HG02870 (cell line): Measurements from ENCODE around the gene PCSK7.
A peak's percentile ranks its signal among the peaks of the same experiment; 100 is the strongest.
"Not testable (repeated sequence)": the region's sequence is repeated elsewhere in the genome, so short reads cannot be mapped to it uniquely, and the experiment has no call there.

Source experiments
- ATAC-seq: cut with Tn5 transposase; IDR thresholded peaks from one replicate; pipeline ENCODE4 v1.9.1; 2021; ENCODE audit warnings: mild to moderate bottlenecking, moderate library complexity; ENCODE audit not compliant: unreplicated experiment

Gene PCSK7

GRCh38 chr11:117185736-117186430 is 46.0 kb downstream of the PCSK7 start:
- ATAC-seq, result no peak

DNA sequence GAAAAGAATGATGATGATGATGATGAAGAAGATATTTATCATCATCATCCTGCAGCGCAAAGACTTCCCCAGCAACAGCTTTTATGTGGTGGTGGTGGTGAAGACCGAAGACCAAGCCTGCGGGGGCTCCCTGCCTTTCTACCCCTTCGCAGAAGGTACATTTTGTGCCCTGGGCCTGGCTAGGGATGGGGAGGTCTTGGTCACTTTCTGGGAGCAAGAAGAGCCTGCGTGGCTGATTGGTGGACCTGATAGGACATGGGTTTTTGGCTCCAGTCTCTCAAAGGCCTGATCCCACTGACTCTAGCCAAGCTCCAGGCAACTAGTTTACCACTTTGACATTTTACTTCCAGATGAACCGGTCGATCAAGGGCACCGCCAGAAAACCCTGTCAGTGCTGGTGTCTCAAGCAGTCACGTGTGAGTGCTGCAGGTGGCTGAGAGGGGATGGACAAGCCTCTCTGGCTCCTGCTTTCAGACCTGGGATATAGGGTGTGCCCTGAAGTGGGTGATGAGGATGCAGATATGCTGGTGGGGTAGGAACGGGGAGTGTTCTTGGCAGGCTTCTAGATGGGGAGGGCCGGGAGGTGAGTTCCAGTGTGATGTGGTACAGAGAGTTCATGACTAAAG is 48.0 kb downstream of the PCSK7 start:
- ATAC-seq, result no peak

DNA sequence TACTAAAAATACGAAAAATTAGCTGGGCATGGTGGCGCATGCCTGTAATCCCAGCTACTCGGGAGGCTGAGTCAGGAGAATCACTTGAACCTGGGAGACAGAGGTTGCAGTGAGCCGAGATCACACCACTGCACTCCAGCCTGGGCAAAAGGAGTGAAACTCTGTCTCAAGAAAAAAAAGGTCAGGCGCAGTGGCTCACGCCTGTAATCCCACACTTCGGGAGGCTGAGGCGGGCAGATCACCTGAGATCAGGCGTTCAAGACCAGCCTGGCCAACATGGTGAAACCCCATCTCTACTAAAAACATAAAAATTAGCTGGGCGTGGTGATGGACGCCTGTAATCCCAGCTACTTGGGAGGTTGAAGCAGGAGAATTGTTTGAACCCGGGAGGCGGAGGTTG is 48.7 kb downstream of the PCSK7 start:
- not testable (repeated sequence) for ATAC-seq

GRCh38 chr11:117182551-117182935 is 49.3 kb downstream of the PCSK7 start:
- no peak for ATAC-seq

DNA sequence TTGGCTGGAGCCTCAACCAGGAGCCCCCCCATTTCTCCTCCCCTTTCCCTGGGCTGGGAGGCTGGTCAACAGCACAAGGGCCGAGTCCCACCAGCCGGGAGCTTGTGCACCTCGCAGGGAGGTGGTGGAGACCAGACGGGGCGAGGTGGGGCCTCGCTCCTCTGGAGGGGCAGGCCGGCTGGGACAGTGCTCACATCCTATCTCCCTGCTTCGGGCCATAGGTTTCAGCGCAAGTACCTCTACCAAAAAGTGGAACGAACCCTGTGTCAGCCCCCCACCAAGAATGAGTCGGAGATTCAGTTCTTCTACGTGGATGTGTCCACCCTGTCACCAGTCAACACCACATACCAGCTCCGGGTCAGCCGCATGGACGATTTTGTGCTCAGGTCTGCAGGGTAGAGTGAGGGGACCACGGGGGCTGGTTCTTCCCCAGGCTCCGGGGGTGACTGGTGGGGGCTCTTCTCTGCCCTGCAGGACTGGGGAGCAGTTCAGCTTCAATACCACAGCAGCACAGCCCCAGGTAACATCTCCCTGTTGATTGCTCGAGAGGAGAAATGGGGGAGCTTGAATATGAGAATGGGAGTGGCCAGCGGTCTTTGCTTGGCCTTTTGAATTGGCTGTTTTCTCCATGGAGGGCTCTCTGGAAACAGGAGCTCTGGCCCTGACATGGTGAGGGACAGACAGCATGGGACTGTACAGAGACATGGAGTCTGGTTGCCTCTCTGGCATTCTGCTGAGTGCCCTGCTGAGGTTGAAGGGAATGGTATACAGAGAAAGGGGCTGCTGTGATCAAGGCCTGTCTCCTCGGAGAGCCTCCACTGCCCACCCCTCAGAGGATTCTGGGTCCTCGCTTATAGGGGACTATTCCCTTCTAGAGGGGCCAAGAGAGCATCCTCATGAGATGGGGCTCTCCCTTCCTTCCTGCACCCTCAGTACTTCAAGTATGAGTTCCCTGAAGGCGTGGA is 50.0 kb downstream of the PCSK7 start:
- ATAC-seq, result no peak

- no peak for ATAC-seq
Observed at GRCh38 chr11:117180661-117181585, 51.0 kb downstream of the PCSK7 start.

DNA sequence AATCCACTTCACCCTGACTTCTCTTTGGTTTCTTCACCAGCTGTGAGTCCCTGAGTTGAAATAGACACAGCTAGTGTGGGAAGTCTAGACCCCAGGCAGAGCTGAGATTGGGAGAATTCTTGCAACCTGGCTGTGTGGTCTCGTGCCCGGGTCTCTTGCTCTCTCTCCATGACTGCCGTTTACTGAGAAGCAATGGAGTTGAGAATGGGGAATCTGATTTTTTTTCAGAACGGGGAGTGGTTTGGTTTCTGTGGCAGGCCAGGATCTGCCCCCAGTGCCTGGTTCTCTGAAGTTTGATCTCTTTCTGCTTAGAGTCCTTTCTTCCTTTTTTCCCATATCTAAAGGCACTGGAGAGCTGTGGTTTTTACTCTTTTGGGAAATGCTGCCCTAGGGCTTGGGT is 51.9 kb downstream of the PCSK7 start:
- no peak for ATAC-seq

DNA sequence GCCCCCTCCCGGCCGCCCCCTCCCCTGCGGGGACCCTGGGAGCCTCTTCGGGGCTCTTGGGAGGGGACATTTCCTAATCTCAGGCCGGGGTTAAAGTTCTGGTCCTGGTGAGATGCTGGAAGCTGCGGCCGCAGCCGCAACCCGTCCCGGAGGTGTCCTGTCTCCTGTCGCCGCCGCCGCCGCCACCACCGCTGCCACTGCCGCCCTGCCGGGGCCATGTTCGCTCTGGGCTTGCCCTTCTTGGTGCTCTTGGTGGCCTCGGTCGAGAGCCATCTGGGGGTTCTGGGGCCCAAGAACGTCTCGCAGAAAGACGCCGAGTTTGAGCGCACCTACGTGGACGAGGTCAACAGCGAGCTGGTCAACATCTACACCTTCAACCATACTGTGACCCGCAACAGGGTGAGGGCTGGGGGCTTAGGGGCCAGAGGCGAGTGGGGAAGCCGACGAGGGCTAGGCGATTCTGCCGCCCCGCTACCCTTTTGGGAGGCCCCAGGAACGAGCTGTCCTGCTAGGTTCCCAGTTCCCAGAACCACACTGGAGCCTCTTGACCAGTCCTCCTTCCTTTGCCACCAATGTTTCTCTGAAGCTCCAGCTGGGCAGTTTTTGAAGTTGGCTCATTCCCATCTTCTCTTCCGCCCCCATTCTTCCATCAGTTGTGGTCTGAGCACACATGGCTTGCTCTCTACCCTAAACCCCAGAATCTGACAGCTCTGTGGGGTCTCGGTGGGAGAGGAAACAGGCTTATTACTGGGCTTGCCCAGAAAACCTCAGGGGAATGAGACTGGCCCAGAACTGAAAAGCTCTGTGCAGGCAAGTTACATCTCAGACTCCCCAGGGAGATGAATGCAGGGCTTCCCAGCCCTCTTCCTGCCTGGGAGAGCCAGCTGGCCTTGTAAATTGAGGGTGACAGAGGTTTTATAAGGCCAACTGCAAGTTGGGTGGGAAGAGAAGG is 52.5 kb downstream of the PCSK7 start:
- ATAC-seq, result peak; percentile 21

- ATAC-seq, result peak; percentile 92
Observed at GRCh38 chr11:117178210-117179034, 53.5 kb downstream of the PCSK7 start, which contains the start of gene SIDT2. TSS of gene SIDT2 (plus strand) at chr11:117178743. CDS start at chr11:117179264, 521 bp downstream.

- ATAC-seq, result no peak
Observed at GRCh38 chr11:117177534-117178209, 54.2 kb downstream of the PCSK7 start.

GRCh38 chr11:117176186-117176585 is 55.7 kb downstream of the PCSK7 start:
- no peak for ATAC-seq

DNA sequence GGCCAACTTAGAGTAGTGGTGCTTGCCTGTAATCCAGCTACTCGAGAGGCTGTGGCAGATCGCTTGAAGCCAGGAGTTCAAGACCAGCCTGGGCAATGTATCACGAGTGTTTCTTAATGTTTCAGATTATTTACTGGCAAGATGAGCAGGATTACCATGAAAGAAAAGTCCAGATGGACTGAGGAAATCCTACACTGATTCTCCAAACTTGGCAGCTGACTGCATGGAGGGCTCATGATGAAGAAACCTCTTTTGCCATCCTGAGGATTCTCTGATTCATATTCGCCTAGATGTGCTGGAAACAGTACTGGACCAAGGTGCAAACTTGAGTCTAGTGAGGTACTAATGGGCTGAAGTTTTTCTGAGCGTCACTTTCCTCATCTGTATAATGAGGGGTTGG is 56.1 kb downstream of the PCSK7 start:
- ATAC-seq, result no peak

DNA sequence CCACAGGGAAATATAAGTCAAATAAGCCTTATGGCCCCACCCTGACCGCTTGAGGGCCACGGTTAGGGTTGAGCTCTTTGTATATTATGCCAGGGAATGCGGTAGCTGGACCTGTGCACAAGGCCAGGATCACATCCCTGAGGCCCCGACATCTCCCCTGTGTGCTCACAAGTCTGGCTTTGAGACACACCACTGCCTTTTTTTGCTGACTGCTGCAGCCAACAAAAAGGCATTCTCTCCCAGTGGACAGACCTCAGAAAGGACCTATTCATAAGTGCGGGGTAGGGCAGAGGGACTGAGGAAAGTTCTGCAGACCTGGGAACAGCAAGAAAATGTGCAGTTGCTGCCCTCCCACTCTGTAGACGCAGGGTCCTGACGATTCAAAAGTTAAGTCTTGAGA is 56.8 kb downstream of the PCSK7 start:
- ATAC-seq, result no peak

- ATAC-seq, result no peak
Observed at GRCh38 chr11:117172724-117173421, 59.0 kb downstream of the PCSK7 start.

GRCh38 chr11:117171404-117172061 is 60.3 kb downstream of the PCSK7 start:
- ATAC-seq, result no peak

GRCh38 chr11:117171007-117171403 is 60.9 kb downstream of the PCSK7 start:
- ATAC-seq, result no peak

GRCh38 chr11:117170210-117170609 is 61.7 kb downstream of the PCSK7 start:
- ATAC-seq, result no peak
